Astrocyte of the hippocampus (primary cell): ENCODE measurements around the gene PHF19.

Experiments
- DNase-seq: peaks from one replicate; pipeline ENCODE4 v3.0.0; 2011; ENCODE audit warnings: low read depth, low spot score

PHF19 gene

DNA sequence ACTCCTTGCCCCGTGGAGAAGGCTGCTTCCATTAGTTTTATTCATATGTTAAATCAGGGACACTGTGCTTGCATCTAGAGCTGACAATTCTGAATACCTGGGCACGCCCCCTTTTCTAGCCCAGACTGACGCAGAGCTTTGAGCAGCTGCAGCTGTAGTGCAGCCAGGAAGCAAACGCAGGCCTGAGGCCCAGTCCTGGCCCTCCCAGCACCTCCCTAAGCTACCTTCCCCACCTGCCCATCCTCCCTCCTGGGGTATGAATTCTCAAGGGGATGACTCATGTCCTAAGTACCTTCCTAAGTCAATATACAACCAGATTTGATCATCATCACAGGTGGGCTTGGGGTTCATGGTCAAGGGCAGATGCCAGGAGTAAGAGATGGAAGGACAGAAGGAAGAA is 3.5 kb downstream of the PHF19 start:
- DNase-seq, result peak; percentile 29

GRCh38 chr9:120872791-120873502 is 4.0 kb downstream of the PHF19 start:
- no peak for DNase-seq

DNA sequence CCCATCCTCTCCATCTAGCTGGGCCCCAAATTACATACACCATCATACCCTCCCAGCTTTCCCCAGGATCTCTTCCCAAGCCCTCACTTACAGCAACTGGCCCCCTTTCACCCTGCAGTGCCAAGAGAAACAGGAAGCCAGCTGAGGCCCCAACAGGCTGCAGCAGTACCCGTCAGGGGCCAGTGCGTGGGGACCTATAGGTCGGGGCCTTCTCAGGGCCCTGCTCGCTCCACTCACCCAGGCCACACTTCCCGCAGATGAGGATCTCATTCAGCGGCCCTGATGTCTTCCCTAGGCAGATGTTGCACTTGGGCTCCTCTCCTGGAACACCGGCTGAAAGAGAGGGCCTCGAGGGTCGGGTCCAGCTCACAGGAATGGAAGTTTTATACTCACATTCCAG is 6.8 kb downstream of the PHF19 start:
- no peak for DNase-seq

- no peak for DNase-seq
Observed at GRCh38 chr9:120869726-120870125, 7.3 kb downstream of the PHF19 start.

GRCh38 chr9:120869360-120869687 is 7.7 kb downstream of the PHF19 start:
- DNase-seq, result no peak

GRCh38 chr9:120868676-120869359 is 8.2 kb downstream of the PHF19 start:
- peak; percentile 96 for DNase-seq

DNA sequence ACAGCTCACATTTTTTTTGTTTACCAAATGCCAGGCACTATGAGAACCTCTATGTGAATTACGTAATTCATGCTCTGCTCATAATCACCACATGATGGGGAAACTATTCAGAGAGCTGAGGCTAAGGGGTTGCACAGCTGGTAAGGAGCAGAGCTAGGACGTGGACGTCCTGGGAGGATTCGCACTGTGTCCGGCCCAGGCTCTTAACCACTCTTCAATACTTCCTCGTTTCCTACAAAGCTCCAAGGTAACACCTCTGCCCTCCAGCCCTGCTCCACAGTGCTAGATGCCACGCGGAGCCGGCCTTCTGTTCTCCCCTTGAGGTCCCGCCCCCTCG is 8.7 kb downstream of the PHF19 start:
- no peak for DNase-seq

DNA sequence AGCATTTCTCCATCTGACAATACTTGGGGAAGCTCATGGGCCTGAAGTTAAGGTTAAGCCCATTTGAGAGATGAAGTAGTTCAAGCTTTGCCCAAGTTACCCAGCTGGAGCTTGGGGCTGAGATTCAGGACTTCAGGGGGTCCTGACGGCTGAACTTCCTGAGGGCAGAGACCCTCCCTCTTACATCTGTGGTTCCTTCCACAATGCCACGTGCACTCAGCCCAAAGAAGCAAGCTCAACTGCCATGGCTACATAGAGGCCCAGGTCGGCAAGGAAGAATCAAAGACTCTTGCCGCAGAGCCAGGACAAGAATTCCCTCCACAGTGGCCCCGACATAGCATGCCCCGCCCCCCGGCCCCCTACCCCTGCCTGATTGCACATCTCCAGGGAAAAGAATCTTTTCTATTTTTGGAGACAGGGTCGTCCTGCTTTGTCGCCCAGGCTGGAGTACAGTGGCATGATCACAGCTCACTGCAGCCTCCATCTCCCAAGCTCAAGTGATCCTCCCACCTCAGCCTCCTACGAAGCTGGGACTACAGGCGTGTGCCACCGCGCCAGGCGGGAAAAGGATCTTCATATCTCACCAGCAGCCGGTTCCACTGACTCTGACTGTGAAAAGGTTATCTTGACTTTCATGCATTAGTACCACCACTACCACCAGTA is 9.2 kb downstream of the PHF19 start:
- no peak for DNase-seq

DNA sequence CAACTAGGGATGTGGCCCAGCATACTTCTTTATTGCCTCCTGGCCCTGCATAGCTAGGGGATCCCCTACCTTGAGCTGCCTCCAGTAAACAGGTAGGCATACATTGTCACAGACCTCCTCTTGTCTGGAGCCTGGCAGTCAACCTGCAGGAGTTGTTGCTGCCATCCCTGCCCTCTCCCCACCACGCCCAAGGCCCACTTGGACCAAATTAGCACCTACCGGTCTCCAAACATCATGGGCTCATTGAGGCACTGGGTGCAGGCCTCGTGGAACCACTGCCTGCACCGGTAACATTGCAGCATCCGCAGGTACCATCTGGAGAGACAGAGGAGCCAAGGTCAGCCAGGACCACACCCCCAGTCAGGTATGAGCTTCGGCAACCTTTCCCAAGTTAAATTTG is 10.3 kb downstream of the PHF19 start:
- no peak for DNase-seq

DNA sequence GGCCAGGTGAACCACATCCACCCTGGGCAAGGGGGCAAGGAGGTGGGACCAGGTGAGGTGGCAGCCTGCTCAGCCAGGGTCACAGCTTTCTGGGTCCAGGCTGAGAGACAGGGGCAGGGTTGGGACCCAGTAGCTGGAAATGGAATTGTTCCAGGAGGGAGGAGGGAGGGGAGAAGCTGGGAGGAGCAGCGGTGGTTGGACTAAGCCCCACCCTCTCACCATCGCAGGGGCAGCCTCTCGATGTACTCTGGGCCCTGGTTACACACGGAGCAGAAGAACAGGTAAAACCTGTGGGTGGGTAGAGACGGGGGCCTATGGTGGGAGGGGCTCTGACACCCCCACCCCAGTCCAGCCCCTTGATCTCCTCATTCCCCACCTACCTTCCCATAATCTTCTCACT is 11.2 kb downstream of the PHF19 start:
- DNase-seq, result no peak

- DNase-seq, result no peak
Observed at GRCh38 chr9:120865176-120865575, 11.8 kb downstream of the PHF19 start.

DNA sequence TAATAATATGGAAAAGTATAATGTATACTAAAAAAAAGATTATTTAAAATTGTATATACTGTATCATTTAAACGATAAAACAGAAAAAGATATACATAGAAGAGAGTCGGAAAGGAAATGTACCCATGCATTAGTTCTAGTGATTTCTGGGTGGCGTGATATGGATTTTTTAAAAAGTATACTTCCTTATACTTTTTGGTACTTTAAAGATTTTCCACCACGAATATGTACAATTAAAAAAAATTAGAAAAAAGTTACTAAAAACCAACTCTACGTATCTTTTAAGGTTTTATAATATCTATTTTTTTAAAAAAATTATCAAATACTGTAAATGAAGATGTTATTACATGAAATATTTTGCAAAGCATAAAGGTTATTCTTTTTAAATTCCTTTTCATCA is 12.3 kb downstream of the PHF19 start:
- no peak for DNase-seq

DNA sequence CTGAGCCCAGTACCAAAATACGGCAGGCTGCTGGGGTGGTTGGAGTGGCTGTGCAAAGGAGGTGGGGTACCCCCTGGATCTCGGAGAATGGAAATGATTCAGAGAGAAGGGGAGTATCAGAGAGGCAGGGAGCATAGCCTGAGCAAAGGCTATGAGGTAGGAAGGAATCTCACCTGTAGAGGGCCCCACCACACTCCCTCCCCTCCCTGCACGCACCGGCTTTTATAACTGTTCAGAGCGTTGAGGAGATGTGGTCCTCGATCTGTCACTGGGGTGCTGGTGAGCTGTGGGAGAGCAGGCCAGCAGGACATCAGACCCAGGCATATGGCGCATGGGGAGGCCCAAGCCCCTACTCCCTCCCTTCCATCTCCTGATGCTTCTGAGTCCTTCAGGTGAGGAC is 13.2 kb downstream of the PHF19 start:
- no peak for DNase-seq

DNA sequence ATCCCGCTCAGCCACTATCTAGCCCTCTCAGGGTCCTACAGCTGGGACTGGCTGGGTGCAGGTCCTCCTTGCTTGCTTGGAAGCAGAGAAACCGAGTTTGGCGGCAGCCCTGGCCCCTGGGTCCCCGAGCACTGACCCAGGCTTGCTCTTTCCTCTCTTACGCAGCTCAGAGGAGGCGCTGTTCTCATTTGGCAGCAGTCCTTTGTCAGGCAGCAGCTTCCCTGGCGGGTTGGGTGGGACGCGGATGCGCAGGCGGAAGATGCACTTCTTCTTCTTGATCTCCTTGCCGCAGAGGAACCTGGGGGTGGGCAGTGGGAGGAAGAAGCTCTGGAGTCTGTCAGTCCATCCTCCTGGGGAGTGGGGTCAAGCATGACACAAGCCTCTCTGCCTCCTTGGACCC is 14.5 kb downstream of the PHF19 start:
- no peak for DNase-seq

GRCh38 chr9:120861935-120862334 is 15.1 kb downstream of the PHF19 start:
- no peak for DNase-seq

GRCh38 chr9:120860083-120860482 is 16.9 kb downstream of the PHF19 start:
- DNase-seq, result no peak

DNA sequence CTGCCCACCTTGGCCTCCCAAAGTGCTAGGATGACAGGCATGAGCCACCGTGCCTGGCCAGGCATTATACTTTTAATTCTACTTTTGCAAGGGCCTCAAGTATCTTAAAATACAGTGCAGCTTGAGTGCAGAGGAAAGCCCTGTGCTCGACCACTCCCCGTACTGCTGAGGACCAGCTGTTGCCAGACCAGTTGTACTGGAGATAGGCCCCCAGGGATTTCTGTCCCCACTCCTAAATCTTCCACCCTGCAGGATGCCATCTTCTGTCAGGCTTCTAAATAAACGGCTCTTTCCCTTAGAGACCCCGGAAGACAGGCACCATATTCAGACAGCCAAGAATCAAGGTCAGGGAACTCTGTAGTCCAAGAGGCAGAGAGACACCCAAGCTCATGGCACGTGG is 17.6 kb downstream of the PHF19 start:
- no peak for DNase-seq

- DNase-seq, result no peak
Observed at GRCh38 chr9:120857902-120858301, 19.1 kb downstream of the PHF19 start.

DNA sequence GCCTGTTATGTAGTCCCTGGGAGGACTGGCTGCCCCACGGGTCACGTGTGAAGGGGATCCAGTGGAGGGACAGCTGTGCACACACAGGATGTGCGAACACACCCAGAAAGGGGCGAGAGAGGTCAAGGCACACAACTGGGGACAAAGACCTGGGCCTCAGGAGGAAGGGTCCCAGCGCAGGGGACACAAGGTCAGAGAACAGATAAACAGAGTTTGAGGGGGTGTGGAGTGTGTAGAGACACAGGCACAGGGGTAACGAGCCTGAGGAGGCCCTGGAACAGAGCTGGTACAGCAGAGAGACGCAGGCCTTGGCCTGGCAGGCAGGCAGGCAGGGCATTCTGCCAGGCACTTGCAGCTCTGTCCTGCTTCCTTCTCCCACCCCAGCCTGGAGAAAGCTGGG is 19.5 kb downstream of the PHF19 start:
- DNase-seq, result no peak

- DNase-seq, result no peak
Observed at GRCh38 chr9:120856700-120857099, 20.3 kb downstream of the PHF19 start.

- DNase-seq, result no peak
Observed at GRCh38 chr9:120855827-120856670, 20.9 kb downstream of the PHF19 start.

- no peak for DNase-seq
Observed at GRCh38 chr9:120854596-120855327, 22.2 kb downstream of the PHF19 start.
